Prostate gland (tissue), 2 donors: Measurements from ENCODE around the gene USP34. TPM values are rescaled to one million over a fixed set of nuclear protein-coding genes. Genes with fewer than 3 reads are reported as not detected.
A peak's percentile ranks its signal among the peaks of the same experiment; 100 is the strongest.

Experiments
- DNase-seq: peaks from one replicate; pipeline ENCODE4 v3.0.0-alpha.2; 2019; ENCODE audit warnings: low spot score
- H3K27ac ChIP-seq, 2 donors: fragments of 200-600 bp; sonication (generic); 2 replicates each; pipeline ENCODE4 v1.5.1; 2017 to 2019
- H3K27me3 ChIP-seq: fragments of 200-600 bp; sonication (generic); replicated peaks from 2 replicates; pipeline ENCODE4 v1.5.1; 2019; ENCODE audit not compliant: insufficient read depth
- H3K36me3 ChIP-seq, 2 donors: fragments of 200-600 bp; sonication (generic); 1 replicate in 1 of 2; 2 replicates in 1 of 2; pipeline versions ENCODE4 v1.5.1 to v1.8.1; 2017 to 2019
- H3K4me1 ChIP-seq: fragments of 200-600 bp; sonication (generic); replicated peaks from 2 replicates; pipeline ENCODE4 v1.5.1; 2019
- H3K4me3 ChIP-seq, 2 donors: fragments of 200-600 bp; sonication (generic); 2 replicates each; pipeline ENCODE4 v1.5.1; 2017 to 2019
- H3K9me3 ChIP-seq: fragments of 200-600 bp; sonication (generic); 2 replicates; pipeline ENCODE4 v1.5.1; 2017
- POLR2A ChIP-seq: fragments of 450-650 bp; IDR thresholded peaks from one replicate; pipeline ENCODE4 v1.6.1; 2016; ENCODE audit warnings: antibody characterized with exemption, mild to moderate bottlenecking
- POLR2AphosphoS5 ChIP-seq: sonication (generic); formaldehyde crosslinking; IDR thresholded peaks from one replicate; pipeline ENCODE4 v1.6.1; 2017; ENCODE audit warnings: antibody characterized with exemption
- WGBS: methylation state at CpG from one replicate; pipeline ENCODE4 v1.1.5; 2018; 5-methylcytosine and 5-hydroxymethylcytosine counted together
- intact Hi-C: fragments of 100-400 bp; cut with DNase I; formaldehyde crosslinking; loops from one replicate; pipeline ENCODE4 v1.14.2; 2022
- total RNA-seq, 2 donors: library from RNA; depleted of rRNA; stranded (reverse); fragments of >200 nt; gene quantifications; one replicate each; pipeline ENCODE4 v1.1.0, GENCODE V29; 2016
- TF ChIP-seq, protein P1 (sequence below), 4 experiments: fragments of 200-600 bp in 2 of 4; fragments of 450-650 bp in 2 of 4; sonication (generic) in 2 of 4; IDR thresholded peaks; 1 replicate in 3 of 4; 2 replicates in 1 of 4; pipeline ENCODE4 v1.5.1; 2016 to 2019; ENCODE audit warnings: antibody characterized with exemption in 4 of 4, mild to moderate bottlenecking in 2 of 4, moderate library complexity in 2 of 4

The USP34 gene
- total RNA-seq, 2 donors from 2014 or later = 94.1 to 206 TPM

DNA sequence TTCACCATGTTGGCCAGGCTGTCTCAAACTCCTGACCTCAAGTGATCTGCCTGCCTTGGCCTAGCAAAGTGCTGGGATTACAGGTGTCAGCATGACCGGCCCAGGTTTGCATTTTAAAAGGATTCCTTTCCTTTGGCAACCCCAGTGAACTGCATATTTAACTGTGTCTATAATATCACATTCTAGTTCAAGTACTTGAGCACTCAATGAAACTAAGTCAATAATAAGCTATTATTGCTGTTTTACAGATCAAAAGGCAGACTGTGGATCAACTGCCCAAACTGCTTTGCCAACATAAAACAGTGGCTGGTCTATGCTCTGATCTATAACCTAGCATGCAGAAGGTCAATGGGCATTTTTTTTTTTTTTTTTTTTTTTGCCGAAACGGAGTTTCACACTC is 144.5 kb downstream of the USP34 start:
- H3K9me3 ChIP-seq = no peaks in the 10 kb centered on the region
- TF ChIP-seq POLR2AphosphoS5 (peak; percentile 23), POLR2A (no peak)
- TF ChIP-seq, protein P1, sequence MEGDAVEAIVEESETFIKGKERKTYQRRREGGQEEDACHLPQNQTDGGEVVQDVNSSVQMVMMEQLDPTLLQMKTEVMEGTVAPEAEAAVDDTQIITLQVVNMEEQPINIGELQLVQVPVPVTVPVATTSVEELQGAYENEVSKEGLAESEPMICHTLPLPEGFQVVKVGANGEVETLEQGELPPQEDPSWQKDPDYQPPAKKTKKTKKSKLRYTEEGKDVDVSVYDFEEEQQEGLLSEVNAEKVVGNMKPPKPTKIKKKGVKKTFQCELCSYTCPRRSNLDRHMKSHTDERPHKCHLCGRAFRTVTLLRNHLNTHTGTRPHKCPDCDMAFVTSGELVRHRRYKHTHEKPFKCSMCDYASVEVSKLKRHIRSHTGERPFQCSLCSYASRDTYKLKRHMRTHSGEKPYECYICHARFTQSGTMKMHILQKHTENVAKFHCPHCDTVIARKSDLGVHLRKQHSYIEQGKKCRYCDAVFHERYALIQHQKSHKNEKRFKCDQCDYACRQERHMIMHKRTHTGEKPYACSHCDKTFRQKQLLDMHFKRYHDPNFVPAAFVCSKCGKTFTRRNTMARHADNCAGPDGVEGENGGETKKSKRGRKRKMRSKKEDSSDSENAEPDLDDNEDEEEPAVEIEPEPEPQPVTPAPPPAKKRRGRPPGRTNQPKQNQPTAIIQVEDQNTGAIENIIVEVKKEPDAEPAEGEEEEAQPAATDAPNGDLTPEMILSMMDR (IDR thresholded peaks at IDR 0.05) = no peak
- intact Hi-C loops = no loop called here
- peaks cover 0 to 4% of the 10 kb centered on the region in 2 donors for H3K36me3 ChIP-seq
- no peaks in the 10 kb centered on the region for H3K4me1 ChIP-seq
- no peak overlapping the region for H3K4me3 ChIP-seq
- 55% methylated on average over 3 of the region's 3 CpGs for WGBS
- H3K27me3 ChIP-seq = no peaks in the 10 kb centered on the region
- no peak for DNase-seq
- no peak overlapping the region for H3K27ac ChIP-seq

DNA sequence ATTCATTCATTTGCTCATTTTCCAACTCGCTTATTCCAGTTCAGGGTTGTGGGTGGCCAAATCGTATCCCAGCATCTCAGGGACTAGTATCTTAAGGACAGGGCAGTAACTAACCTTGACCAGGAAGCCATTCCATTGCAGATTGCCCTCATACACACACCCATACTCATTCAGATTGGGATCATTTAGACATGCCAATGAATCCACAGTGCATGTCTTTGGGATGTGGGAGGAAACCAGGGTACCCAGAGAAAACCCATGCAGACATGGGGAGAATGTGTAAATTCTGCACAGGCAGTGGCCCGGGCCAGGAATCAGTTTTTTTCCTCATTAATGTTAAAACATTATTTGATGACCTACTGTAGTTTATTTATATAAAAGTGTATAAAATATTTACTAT is 150.7 kb downstream of the USP34 start:
- WGBS = 88% methylated on average over 3 of the region's 3 CpGs
- DNase-seq = no peak
- Histone ChIP-seq H3K4me3 (no peak overlapping the region), H3K4me1 (no peaks in the 10 kb centered on the region), H3K36me3 (peaks cover 0 to 4% of the 10 kb centered on the region in 2 donors), H3K27ac (no peak overlapping the region), H3K9me3 (no peaks in the 10 kb centered on the region), H3K27me3 (no peaks in the 10 kb centered on the region)
- intact Hi-C loops = no loop called here
- TF ChIP-seq POLR2A = no peak
- TF ChIP-seq, protein P1 (IDR thresholded peaks at IDR 0.05) = no peak
- TF ChIP-seq POLR2AphosphoS5 = no peak

DNA sequence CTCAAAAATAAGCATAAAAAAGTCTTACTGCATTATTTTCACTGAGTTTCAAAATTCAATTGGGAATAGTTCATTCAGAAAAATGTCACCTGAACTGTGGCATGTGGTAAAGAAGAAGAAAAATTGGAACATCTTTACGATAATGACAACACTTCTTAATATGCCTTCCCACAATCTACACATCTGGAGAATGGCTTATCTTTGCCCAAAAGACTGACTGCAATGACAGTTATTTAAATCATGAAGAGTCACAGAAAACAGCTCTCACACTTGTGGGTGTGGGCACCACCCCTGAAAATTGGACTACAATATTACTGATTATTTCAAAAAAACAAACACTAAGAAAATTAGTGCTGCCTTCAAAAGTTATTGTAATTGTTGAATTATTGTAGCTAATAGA is 152.3 kb downstream of the USP34 start:
- WGBS = 97% methylated on average over 1 of the region's 1 CpG
- intact Hi-C loops = no loop called here
- H3K4me3 ChIP-seq = no peak overlapping the region
- no peak overlapping the region for H3K27ac ChIP-seq
- DNase-seq = no peak
- H3K9me3 ChIP-seq = no peaks in the 10 kb centered on the region
- H3K36me3 ChIP-seq = no peaks in the 10 kb centered on the region
- no peaks in the 10 kb centered on the region for H3K4me1 ChIP-seq
- no peaks in the 10 kb centered on the region for H3K27me3 ChIP-seq
- TF ChIP-seq POLR2A = no peak
- no peak for TF ChIP-seq POLR2AphosphoS5
- TF ChIP-seq, protein P1 (IDR thresholded peaks at IDR 0.05) = no peak

DNA sequence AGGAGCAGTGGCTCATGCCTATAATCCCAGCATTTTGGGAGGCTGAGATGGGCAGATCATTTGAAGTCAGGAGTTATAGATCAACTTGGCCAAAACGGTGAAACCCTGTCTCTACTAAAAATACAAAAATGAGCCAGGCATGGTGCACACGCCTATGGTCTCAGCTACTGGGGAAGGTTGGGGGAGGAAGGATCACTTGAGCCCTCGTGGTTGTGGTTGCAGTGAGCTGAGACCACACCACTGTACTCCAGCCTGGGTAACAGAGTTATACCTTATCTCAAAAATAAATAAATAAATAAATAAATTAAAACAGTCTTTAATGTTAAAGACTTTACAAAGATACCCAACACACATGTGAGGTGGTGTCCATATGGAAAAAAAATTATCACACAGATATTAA is 174.9 kb downstream of the USP34 start:
- no peaks in the 10 kb centered on the region for H3K27me3 ChIP-seq
- H3K9me3 ChIP-seq = no peaks in the 10 kb centered on the region
- no peak for DNase-seq
- intact Hi-C loops = no loop called here
- no peaks in the 10 kb centered on the region for H3K36me3 ChIP-seq
- no peak overlapping the region for H3K27ac ChIP-seq
- no peaks in the 10 kb centered on the region for H3K4me1 ChIP-seq
- TF ChIP-seq POLR2AphosphoS5 = no peak
- TF ChIP-seq, protein P1 (IDR thresholded peaks at IDR 0.05) = no peak
- no peak for TF ChIP-seq POLR2A
- no peak overlapping the region for H3K4me3 ChIP-seq
- 92% methylated on average over 3 of the region's 3 CpGs for WGBS

DNA sequence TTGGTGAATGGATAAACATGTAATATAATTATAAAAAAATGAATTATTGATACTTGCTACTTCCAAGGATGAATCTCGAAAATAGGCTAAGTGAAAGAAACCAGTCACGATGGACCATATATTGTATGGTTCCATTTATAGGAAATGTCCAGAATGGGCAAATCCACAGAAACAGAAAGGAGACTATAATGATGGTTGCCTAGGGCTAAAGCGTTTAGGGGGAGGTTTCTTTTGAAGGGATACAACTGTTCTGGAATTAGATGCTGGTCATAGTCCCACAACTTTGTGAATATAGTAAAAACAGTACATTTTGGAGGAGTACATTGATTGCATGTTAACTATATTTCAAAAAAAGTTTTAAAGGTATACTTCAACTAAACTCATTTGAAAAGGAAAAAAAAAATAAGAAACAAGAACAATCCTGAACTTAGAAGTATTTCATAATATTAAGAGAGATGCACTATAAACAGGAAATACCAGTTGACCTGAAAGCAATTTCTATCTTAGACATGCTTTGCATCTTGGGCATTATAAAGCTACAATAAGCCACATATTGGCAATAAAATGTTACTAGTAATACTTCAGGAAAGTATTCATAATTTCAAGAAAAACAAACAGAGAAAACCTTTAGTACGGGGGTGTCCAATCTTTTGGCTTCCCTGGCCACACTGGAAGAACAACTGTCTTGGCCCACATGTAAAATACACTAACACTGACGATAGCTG is 178.9 kb downstream of the USP34 start:
- no peaks in the 10 kb centered on the region for H3K27me3 ChIP-seq
- no peaks in the 10 kb centered on the region for H3K4me1 ChIP-seq
- intact Hi-C loops = no loop called here
- H3K36me3 ChIP-seq = no peaks in the 10 kb centered on the region
- TF ChIP-seq POLR2AphosphoS5 (no peak), POLR2A (no peak)
- TF ChIP-seq, protein P1 (IDR thresholded peaks at IDR 0.05) = no peak
- WGBS = 85% methylated on average over 5 of the region's 5 CpGs
- DNase-seq = no peak
- no peaks in the 10 kb centered on the region for H3K9me3 ChIP-seq
- H3K4me3 ChIP-seq = no peak overlapping the region
- H3K27ac ChIP-seq = no peak overlapping the region
